ENCODE results near the gene SHISAL2A. TPM values are rescaled to one million over a fixed set of nuclear protein-coding genes. Genes with fewer than 3 reads are reported as not detected.
A peak's percentile ranks its signal among the peaks of the same experiment; 100 is the strongest.

SHISAL2A gene
- total RNA-seq, 1 donor: not detected

GRCh38 chr1:52695627-52696026 lies 62.7 kb downstream of the SHISAL2A start:
- Histone ChIP-seq H3K4me3 (ENCODE audit: insufficient read depth, low read length) (no peak overlapping the region), H3K79me2 (ENCODE audit: insufficient read depth, low read length) (peaks cover 62% of the 10 kb centered on the region), H3K27me3 (ENCODE audit: insufficient read depth, low read length) (no peaks in the 10 kb centered on the region)

GRCh38 chr1:52697795-52698674 lies 65.1 kb downstream of the SHISAL2A start, which contains the start of gene COA7:
Gene COA7, minus strand, starts transcription at chr1:52698347. Its CDS starts 21 bp downstream, at chr1:52698326.
- Histone ChIP-seq H4K20me1 (ENCODE audit: insufficient read depth, low read length) (no peaks in the 10 kb centered on the region), H3K79me2 (ENCODE audit: insufficient read depth, low read length) (peaks cover 49% of the 10 kb centered on the region), H2AFZ (ENCODE audit: low read length) (peak within 1 kb of the TSS; percentile 99), H3K27ac (ENCODE audit: low read depth, low read length) (peak within 1 kb of the TSS; percentile 82), H3K4me3 (ENCODE audit: insufficient read depth, low read length) (peak within 1 kb of the TSS; percentile 93), H3K4me1 (ENCODE audit: insufficient read depth, low read length) (peaks cover 5% of the 10 kb centered on the region), H3K4me2 (ENCODE audit: insufficient read depth, low read length) (peak within 1 kb of the TSS; percentile 95), H3K9me3 (ENCODE audit: low read depth, low read length) (no peaks in the 10 kb centered on the region), H3K27me3 (ENCODE audit: insufficient read depth, low read length) (no peaks in the 10 kb centered on the region), H3K36me3 (ENCODE audit: insufficient read depth, low read length) (no peaks in the 10 kb centered on the region)
- peak; percentile 96 for DNase-seq (ENCODE audit: insufficient read length, low spot score, missing footprints)
- no peak for TF ChIP-seq CTCF (IDR thresholded peaks at IDR 0.05; ENCODE audit: extremely low read depth, low read depth, low read length)

More at GRCh38 chr1:52695627-52696026, 62.7 kb downstream of the SHISAL2A start:
- Histone ChIP-seq H4K20me1 (ENCODE audit: insufficient read depth, low read length) (no peaks in the 10 kb centered on the region), H3K4me1 (ENCODE audit: insufficient read depth, low read length) (peaks cover 5% of the 10 kb centered on the region), H3K36me3 (ENCODE audit: insufficient read depth, low read length) (peaks cover 9% of the 10 kb centered on the region), H3K27ac (ENCODE audit: low read depth, low read length) (no peak overlapping the region), H3K9me3 (ENCODE audit: low read depth, low read length) (no peaks in the 10 kb centered on the region), H2AFZ (ENCODE audit: low read length) (no peak overlapping the region), H3K4me2 (ENCODE audit: insufficient read depth, low read length) (no peak overlapping the region)
- no peak for DNase-seq (ENCODE audit: insufficient read length, low spot score, missing footprints)
- no peak for TF ChIP-seq CTCF (IDR thresholded peaks at IDR 0.05; ENCODE audit: extremely low read depth, low read depth, low read length)

- DNase-seq (ENCODE audit: insufficient read length, low spot score, missing footprints): peak; percentile 89
- H3K4me2 ChIP-seq (ENCODE audit: insufficient read depth, low read length): peak overlapping the region; percentile 94
Measured at GRCh38 chr1:52702886-52703787, 70.2 kb downstream of the SHISAL2A start.

More at GRCh38 chr1:52702886-52703787, 70.2 kb downstream of the SHISAL2A start:
- H3K27me3 ChIP-seq (ENCODE audit: insufficient read depth, low read length): no peaks in the 10 kb centered on the region
- H3K4me1 ChIP-seq (ENCODE audit: insufficient read depth, low read length): peaks cover 19% of the 10 kb centered on the region
- H2AFZ ChIP-seq (ENCODE audit: low read length): peak overlapping the region; percentile 93
- H3K79me2 ChIP-seq (ENCODE audit: insufficient read depth, low read length): peaks cover 3% of the 10 kb centered on the region
- H3K4me3 ChIP-seq (ENCODE audit: insufficient read depth, low read length): peak overlapping the region; percentile 73
- H3K36me3 ChIP-seq (ENCODE audit: insufficient read depth, low read length): no peaks in the 10 kb centered on the region
- H3K9me3 ChIP-seq (ENCODE audit: low read depth, low read length): no peaks in the 10 kb centered on the region
- H3K27ac ChIP-seq (ENCODE audit: low read depth, low read length): peak overlapping the region; percentile 59
- TF ChIP-seq CTCF (IDR thresholded peaks at IDR 0.05; ENCODE audit: extremely low read depth, low read depth, low read length): no peak
- H4K20me1 ChIP-seq (ENCODE audit: insufficient read depth, low read length): no peaks in the 10 kb centered on the region
